Lower leg skin (tissue), 4 donors: ENCODE data around the gene IQCK. TPM values are rescaled to one million over a fixed set of nuclear protein-coding genes. Genes with fewer than 3 reads are reported as not detected.

Experiments
- DNase-seq, 2 donors: peaks; one replicate each; pipeline ENCODE4 v3.0.0-alpha.2; 2019; ENCODE audit warnings: low spot score in 2 of 2
- H3K4me3 ChIP-seq: fragments of 200-600 bp; sonication (generic); 2 replicates; pipeline ENCODE4 v1.5.1; 2017; ENCODE audit warnings: mild to moderate bottlenecking, low read depth; ENCODE audit not compliant: poor library complexity, severe bottlenecking
- CTCF ChIP-seq, 3 donors: fragments of 450-650 bp; IDR thresholded peaks; one replicate each; pipeline ENCODE4 v1.5.1; 2016; ENCODE audit warnings: antibody characterized with exemption in 3 of 3, mild to moderate bottlenecking in 3 of 3, moderate library complexity in 2 of 3
- POLR2A ChIP-seq, 2 donors: fragments of 450-650 bp; IDR thresholded peaks; one replicate each; pipeline ENCODE4 v1.6.1; 2016 to 2017; ENCODE audit warnings: antibody characterized with exemption in 2 of 2, mild to moderate bottlenecking in 1 of 2, moderate library complexity in 1 of 2
- WGBS, 2 donors: methylation state at CpG; one replicate each; pipeline ENCODE4 v1.1.5; 2018; 5-methylcytosine and 5-hydroxymethylcytosine counted together
- intact Hi-C: fragments of 100-400 bp; cut with DNase I; formaldehyde crosslinking; loops from one replicate; pipeline ENCODE4 v1.15.0; 2023; ENCODE audit warnings: low total_unique reads
- total RNA-seq, 4 donors: library from RNA; depleted of rRNA; stranded (reverse); fragments of >200 nt; gene quantifications; one replicate each; pipeline ENCODE4 v1.1.0, GENCODE V29; 2016

Gene IQCK
- total RNA-seq, 4 donors from 2014 or later: 6.9 to 20.7 (median 10.9) TPM

GRCh38 chr16:19812986-19813385 is 94.9 kb downstream of the IQCK start:
- no peak for DNase-seq
- intact Hi-C loops: no loop called here
- TF ChIP-seq CTCF (IDR thresholded peaks at IDR 0.05): no peak
- H3K4me3 ChIP-seq: no peak overlapping the region

- no peak for TF ChIP-seq CTCF (IDR thresholded peaks at IDR 0.05)
- no peak for TF ChIP-seq POLR2A (IDR thresholded peaks at IDR 0.05)
- WGBS, 2 donors: 74 to 82% methylated on average over 2 of the region's 2 CpGs
- intact Hi-C loops: no loop called here
- no peak overlapping the region for H3K4me3 ChIP-seq
- no peak for DNase-seq
Measured at GRCh38 chr16:19815418-19815817, 97.3 kb downstream of the IQCK start.

GRCh38 chr16:19817122-19817521 is 99.1 kb downstream of the IQCK start:
- H3K4me3 ChIP-seq: no peak overlapping the region
- DNase-seq: no peak
- intact Hi-C loops: no loop called here
- TF ChIP-seq CTCF (IDR thresholded peaks at IDR 0.05) (no peak), POLR2A (IDR thresholded peaks at IDR 0.05) (no peak)
- WGBS, 2 donors: 83 to 86% methylated on average over 3 of the region's 3 CpGs

GRCh38 chr16:19817875-19818274 is 99.8 kb downstream of the IQCK start:
- intact Hi-C loops: no loop called here
- 90 to 93% methylated on average over 7 of the region's 7 CpGs for WGBS, 2 donors
- no peak for TF ChIP-seq CTCF (IDR thresholded peaks at IDR 0.05)
- no peak for TF ChIP-seq POLR2A (IDR thresholded peaks at IDR 0.05)
- DNase-seq: no peak
- no peak overlapping the region for H3K4me3 ChIP-seq

- 85 to 92% methylated on average over 2 of the region's 2 CpGs for WGBS, 2 donors
- TF ChIP-seq CTCF (IDR thresholded peaks at IDR 0.05): no peak
- no peak for TF ChIP-seq POLR2A (IDR thresholded peaks at IDR 0.05)
- DNase-seq: no peak
- intact Hi-C loops: no loop called here
- H3K4me3 ChIP-seq: no peak overlapping the region
Measured at GRCh38 chr16:19822533-19822932, 104.5 kb downstream of the IQCK start.

- no peak overlapping the region for H3K4me3 ChIP-seq
- no peak for DNase-seq
- no peak for TF ChIP-seq POLR2A (IDR thresholded peaks at IDR 0.05)
- no peak for TF ChIP-seq CTCF (IDR thresholded peaks at IDR 0.05)
- WGBS, 2 donors: 93 to 96% methylated on average over 6 of the region's 6 CpGs
- intact Hi-C loops: no loop called here
Measured at GRCh38 chr16:19823322-19823721, 105.3 kb downstream of the IQCK start.
